Activated naive CD8-positive, alpha-beta T cell (primary cell): Measurements from ENCODE around the gene DENND1A.

Experiments
- H3K27ac Mint-ChIP-seq: one replicate; pipeline ENCODE4 v1.8.0; 2021; ENCODE audit warnings: mixed read lengths
- H3K27me3 Mint-ChIP-seq: one replicate; pipeline ENCODE4 v1.8.0; 2021; ENCODE audit warnings: mixed read lengths
- H3K36me3 Mint-ChIP-seq: one replicate; pipeline ENCODE4 v1.8.0; 2021; ENCODE audit warnings: mixed read lengths
- H3K4me1 Mint-ChIP-seq: one replicate; pipeline ENCODE4 v1.8.0; 2021; ENCODE audit warnings: low read depth, mixed read lengths
- H3K4me3 Mint-ChIP-seq: one replicate; pipeline ENCODE4 v1.8.0; 2021; ENCODE audit warnings: mild to moderate bottlenecking, mixed read lengths
- H3K9me3 Mint-ChIP-seq: one replicate; pipeline ENCODE4 v1.8.0; 2021; ENCODE audit warnings: low read depth, mixed read lengths

The DENND1A gene

GRCh38 chr9:123478967-123479602, 450.8 kb downstream of the DENND1A start:
- H3K4me3 Mint-ChIP-seq = no peak overlapping the region
- no peak overlapping the region for H3K27ac Mint-ChIP-seq
- no peaks in the 10 kb centered on the region for H3K27me3 Mint-ChIP-seq
- no peaks in the 10 kb centered on the region for H3K36me3 Mint-ChIP-seq
- no peaks in the 10 kb centered on the region for H3K4me1 Mint-ChIP-seq
- H3K9me3 Mint-ChIP-seq = no peaks in the 10 kb centered on the region

GRCh38 chr9:123478160-123478559, 451.8 kb downstream of the DENND1A start:
- Mint-ChIP-seq H3K27ac (no peak overlapping the region), H3K9me3 (no peaks in the 10 kb centered on the region), H3K4me1 (no peaks in the 10 kb centered on the region), H3K36me3 (no peaks in the 10 kb centered on the region), H3K27me3 (no peaks in the 10 kb centered on the region), H3K4me3 (no peak overlapping the region)

- Mint-ChIP-seq H3K27ac (no peak overlapping the region), H3K9me3 (no peaks in the 10 kb centered on the region), H3K4me3 (no peak overlapping the region), H3K36me3 (peaks cover 2% of the 10 kb centered on the region), H3K4me1 (no peaks in the 10 kb centered on the region), H3K27me3 (no peaks in the 10 kb centered on the region)
Observed at GRCh38 chr9:123475407-123475806, 454.5 kb downstream of the DENND1A start.

- H3K4me1 Mint-ChIP-seq = no peaks in the 10 kb centered on the region
Observed at GRCh38 chr9:123472862-123473614, 456.9 kb downstream of the DENND1A start.

GRCh38 chr9:123471843-123472570, 457.9 kb downstream of the DENND1A start:
- no peaks in the 10 kb centered on the region for H3K9me3 Mint-ChIP-seq
- no peak overlapping the region for H3K4me3 Mint-ChIP-seq
- no peak overlapping the region for H3K27ac Mint-ChIP-seq
- no peaks in the 10 kb centered on the region for H3K4me1 Mint-ChIP-seq
- H3K36me3 Mint-ChIP-seq = peaks cover 2% of the 10 kb centered on the region
- H3K27me3 Mint-ChIP-seq = no peaks in the 10 kb centered on the region

More at GRCh38 chr9:123472862-123473614, 456.9 kb downstream of the DENND1A start:
- H3K9me3 Mint-ChIP-seq = no peaks in the 10 kb centered on the region
- H3K27ac Mint-ChIP-seq = no peak overlapping the region
- no peaks in the 10 kb centered on the region for H3K27me3 Mint-ChIP-seq
- no peak overlapping the region for H3K4me3 Mint-ChIP-seq
- peaks cover 2% of the 10 kb centered on the region for H3K36me3 Mint-ChIP-seq

- peaks cover 2% of the 10 kb centered on the region for H3K36me3 Mint-ChIP-seq
- no peaks in the 10 kb centered on the region for H3K4me1 Mint-ChIP-seq
- no peak overlapping the region for H3K4me3 Mint-ChIP-seq
- no peak overlapping the region for H3K27ac Mint-ChIP-seq
- no peaks in the 10 kb centered on the region for H3K9me3 Mint-ChIP-seq
- no peaks in the 10 kb centered on the region for H3K27me3 Mint-ChIP-seq
Observed at GRCh38 chr9:123470991-123471770, 458.7 kb downstream of the DENND1A start.

GRCh38 chr9:123470121-123470782, 459.7 kb downstream of the DENND1A start:
- Mint-ChIP-seq H3K27me3 (no peaks in the 10 kb centered on the region), H3K27ac (no peak overlapping the region), H3K4me1 (no peaks in the 10 kb centered on the region), H3K9me3 (no peaks in the 10 kb centered on the region), H3K36me3 (peaks cover 2% of the 10 kb centered on the region), H3K4me3 (no peak overlapping the region)

- peaks cover 3% of the 10 kb centered on the region for H3K36me3 Mint-ChIP-seq
- H3K9me3 Mint-ChIP-seq = no peaks in the 10 kb centered on the region
- no peaks in the 10 kb centered on the region for H3K27me3 Mint-ChIP-seq
- H3K27ac Mint-ChIP-seq = no peak overlapping the region
- H3K4me3 Mint-ChIP-seq = no peak overlapping the region
- no peaks in the 10 kb centered on the region for H3K4me1 Mint-ChIP-seq
Observed at GRCh38 chr9:123469282-123469681, 460.6 kb downstream of the DENND1A start.

GRCh38 chr9:123468541-123468940, 461.4 kb downstream of the DENND1A start:
- Mint-ChIP-seq H3K36me3 (peaks cover 6% of the 10 kb centered on the region), H3K4me3 (no peak overlapping the region), H3K27me3 (no peaks in the 10 kb centered on the region), H3K27ac (no peak overlapping the region), H3K9me3 (no peaks in the 10 kb centered on the region), H3K4me1 (no peaks in the 10 kb centered on the region)

- no peak overlapping the region for H3K27ac Mint-ChIP-seq
- H3K36me3 Mint-ChIP-seq = peaks cover 7% of the 10 kb centered on the region
- H3K4me1 Mint-ChIP-seq = no peaks in the 10 kb centered on the region
- H3K4me3 Mint-ChIP-seq = no peak overlapping the region
- H3K9me3 Mint-ChIP-seq = no peaks in the 10 kb centered on the region
- no peaks in the 10 kb centered on the region for H3K27me3 Mint-ChIP-seq
Observed at GRCh38 chr9:123465304-123465703, 464.6 kb downstream of the DENND1A start.

- peaks cover 13% of the 10 kb centered on the region for H3K36me3 Mint-ChIP-seq
- H3K4me1 Mint-ChIP-seq = no peaks in the 10 kb centered on the region
Observed at GRCh38 chr9:123460091-123460490, 469.8 kb downstream of the DENND1A start.

GRCh38 chr9:123457583-123457982, 472.3 kb downstream of the DENND1A start:
- Mint-ChIP-seq H3K27me3 (no peaks in the 10 kb centered on the region), H3K4me3 (no peak overlapping the region), H3K9me3 (no peaks in the 10 kb centered on the region), H3K27ac (no peak overlapping the region), H3K36me3 (peaks cover 14% of the 10 kb centered on the region), H3K4me1 (no peaks in the 10 kb centered on the region)

More at GRCh38 chr9:123460091-123460490, 469.8 kb downstream of the DENND1A start:
- Mint-ChIP-seq H3K27me3 (no peaks in the 10 kb centered on the region), H3K27ac (no peak overlapping the region), H3K4me3 (no peak overlapping the region), H3K9me3 (no peaks in the 10 kb centered on the region)

GRCh38 chr9:123456011-123456410, 473.9 kb downstream of the DENND1A start:
- H3K4me1 Mint-ChIP-seq = no peaks in the 10 kb centered on the region
- no peaks in the 10 kb centered on the region for H3K27me3 Mint-ChIP-seq
- H3K27ac Mint-ChIP-seq = no peak overlapping the region
- H3K9me3 Mint-ChIP-seq = no peaks in the 10 kb centered on the region
- peaks cover 14% of the 10 kb centered on the region for H3K36me3 Mint-ChIP-seq
- H3K4me3 Mint-ChIP-seq = no peak overlapping the region

GRCh38 chr9:123455187-123455586, 474.7 kb downstream of the DENND1A start:
- Mint-ChIP-seq H3K9me3 (no peaks in the 10 kb centered on the region), H3K27me3 (no peaks in the 10 kb centered on the region), H3K4me3 (no peak overlapping the region), H3K36me3 (peaks cover 14% of the 10 kb centered on the region), H3K27ac (no peak overlapping the region), H3K4me1 (no peaks in the 10 kb centered on the region)
